HG03108 (cell line): ENCODE results near the gene KIAA1614.

Experiments
- ATAC-seq: cut with Tn5 transposase; IDR thresholded peaks from one replicate; pipeline ENCODE4 v1.9.1; 2021; ENCODE audit warnings: moderate library complexity; ENCODE audit not compliant: unreplicated experiment

Gene KIAA1614

GRCh38 chr1:180925471-180926051 is 12.9 kb downstream of the KIAA1614 start:
- no peak for ATAC-seq

- no peak for ATAC-seq
Measured at GRCh38 chr1:180926164-180926981, 13.7 kb downstream of the KIAA1614 start.

- no peak for ATAC-seq
Measured at GRCh38 chr1:180927348-180927747, 14.7 kb downstream of the KIAA1614 start.

- ATAC-seq = no peak
Measured at GRCh38 chr1:180927841-180928240, 15.1 kb downstream of the KIAA1614 start.

GRCh38 chr1:180928331-180929230 is 15.9 kb downstream of the KIAA1614 start:
- ATAC-seq = no peak

GRCh38 chr1:180929389-180929788 is 16.7 kb downstream of the KIAA1614 start:
- ATAC-seq = no peak

GRCh38 chr1:180930687-180931086 is 18.0 kb downstream of the KIAA1614 start:
- ATAC-seq = no peak

- ATAC-seq = no peak
Measured at GRCh38 chr1:180931529-180931928, 18.8 kb downstream of the KIAA1614 start.

- no peak for ATAC-seq
Measured at GRCh38 chr1:180932378-180932777, 19.7 kb downstream of the KIAA1614 start.

GRCh38 chr1:180933141-180933540 is 20.4 kb downstream of the KIAA1614 start:
- ATAC-seq = no peak

GRCh38 chr1:180934563-180934962 is 21.9 kb downstream of the KIAA1614 start:
- no peak for ATAC-seq

- peak; percentile 50 for ATAC-seq
Measured at GRCh38 chr1:180935326-180936109, 22.8 kb downstream of the KIAA1614 start.

- ATAC-seq = no peak
Measured at GRCh38 chr1:180936110-180937011, 23.7 kb downstream of the KIAA1614 start.

GRCh38 chr1:180937012-180937372 is 24.3 kb downstream of the KIAA1614 start:
- no peak for ATAC-seq

GRCh38 chr1:180937624-180938225 is 25.0 kb downstream of the KIAA1614 start:
- ATAC-seq = no peak

- ATAC-seq = no peak
Measured at GRCh38 chr1:180939073-180939710, 26.5 kb downstream of the KIAA1614 start.

GRCh38 chr1:180939711-180940103 is 27.0 kb downstream of the KIAA1614 start:
- ATAC-seq = no peak

- no peak for ATAC-seq
Measured at GRCh38 chr1:180940445-180940844, 27.7 kb downstream of the KIAA1614 start.
